ENCODE data around the gene PHGDH.
"Not testable (repeated sequence)": the region's sequence is repeated elsewhere in the genome, so short reads cannot be mapped to it uniquely, and the experiment has no call there.

PHGDH gene

DNA sequence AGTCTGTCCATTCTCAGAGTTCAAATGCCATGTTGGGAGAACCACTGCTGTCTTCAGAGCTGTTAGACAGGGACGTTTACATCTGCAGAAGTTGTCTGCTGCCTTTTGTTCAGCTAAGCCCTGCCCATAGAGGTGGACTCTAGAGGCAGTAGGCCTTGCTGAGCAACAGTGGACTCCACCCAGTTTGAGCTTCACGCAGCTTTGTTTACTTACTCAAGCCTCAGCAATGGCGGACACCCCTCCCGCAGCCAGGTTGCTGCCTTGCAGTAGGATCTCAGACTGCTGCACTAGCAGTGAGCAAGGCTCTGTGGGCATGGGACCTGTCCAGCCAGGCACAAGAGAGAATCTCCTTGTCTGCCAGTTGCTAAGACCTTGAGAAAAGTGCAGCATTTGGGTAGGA is 14.9 kb upstream of the PHGDH start:
- DNase-seq (ENCODE audit: insufficient read length, low spot score); FAIRE-seq: not testable (repeated sequence)

DNA sequence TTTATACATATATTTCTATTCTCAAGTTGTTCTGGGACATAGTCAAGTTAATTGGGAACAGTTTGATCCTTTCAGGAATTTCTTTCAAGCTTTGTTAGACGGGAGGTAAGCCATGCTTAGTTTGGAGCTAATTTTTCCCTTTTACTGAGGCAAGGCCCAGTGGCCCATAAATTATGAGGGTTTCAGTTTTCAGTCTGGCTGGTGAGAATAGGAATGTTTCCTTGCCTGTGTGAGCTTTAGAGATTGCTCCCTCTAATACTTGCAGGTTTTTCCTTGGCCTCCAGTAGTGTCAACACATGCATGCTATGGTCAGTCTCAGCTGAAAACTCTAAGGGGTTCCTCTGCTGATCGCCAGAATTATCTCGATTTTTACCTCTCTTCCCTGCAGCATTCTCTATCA is 14.1 kb upstream of the PHGDH start:
- DNase-seq (ENCODE audit: insufficient read length, low spot score) (no peak), FAIRE-seq (no peak)

GRCh38 chr1:119700326-119700725 is 11.4 kb upstream of the PHGDH start:
- FAIRE-seq = no peak
- no peak for DNase-seq (ENCODE audit: insufficient read length, low spot score)

- DNase-seq (ENCODE audit: insufficient read length, low spot score) (no peak), FAIRE-seq (no peak)
Measured at GRCh38 chr1:119701659-119702058, 10.1 kb upstream of the PHGDH start.

GRCh38 chr1:119702384-119702783 is 9.3 kb upstream of the PHGDH start:
- DNase-seq (ENCODE audit: insufficient read length, low spot score) (no peak), FAIRE-seq (no peak)

- no peak for DNase-seq (ENCODE audit: insufficient read length, low spot score)
- FAIRE-seq = no peak
Measured at GRCh38 chr1:119703666-119704450, 7.9 kb upstream of the PHGDH start.

GRCh38 chr1:119706599-119706998 is 5.1 kb upstream of the PHGDH start:
- DNase-seq (ENCODE audit: insufficient read length, low spot score); FAIRE-seq: not testable (repeated sequence)

GRCh38 chr1:119711356-119711803 is 354 bp upstream of the PHGDH start:
- DNase-seq (ENCODE audit: insufficient read length, low spot score); FAIRE-seq: not testable (repeated sequence)

GRCh38 chr1:119712342-119713038 is 756 bp downstream of the PHGDH start:
- FAIRE-seq (no peak), DNase-seq (ENCODE audit: insufficient read length, low spot score) (peak; percentile 61)

DNA sequence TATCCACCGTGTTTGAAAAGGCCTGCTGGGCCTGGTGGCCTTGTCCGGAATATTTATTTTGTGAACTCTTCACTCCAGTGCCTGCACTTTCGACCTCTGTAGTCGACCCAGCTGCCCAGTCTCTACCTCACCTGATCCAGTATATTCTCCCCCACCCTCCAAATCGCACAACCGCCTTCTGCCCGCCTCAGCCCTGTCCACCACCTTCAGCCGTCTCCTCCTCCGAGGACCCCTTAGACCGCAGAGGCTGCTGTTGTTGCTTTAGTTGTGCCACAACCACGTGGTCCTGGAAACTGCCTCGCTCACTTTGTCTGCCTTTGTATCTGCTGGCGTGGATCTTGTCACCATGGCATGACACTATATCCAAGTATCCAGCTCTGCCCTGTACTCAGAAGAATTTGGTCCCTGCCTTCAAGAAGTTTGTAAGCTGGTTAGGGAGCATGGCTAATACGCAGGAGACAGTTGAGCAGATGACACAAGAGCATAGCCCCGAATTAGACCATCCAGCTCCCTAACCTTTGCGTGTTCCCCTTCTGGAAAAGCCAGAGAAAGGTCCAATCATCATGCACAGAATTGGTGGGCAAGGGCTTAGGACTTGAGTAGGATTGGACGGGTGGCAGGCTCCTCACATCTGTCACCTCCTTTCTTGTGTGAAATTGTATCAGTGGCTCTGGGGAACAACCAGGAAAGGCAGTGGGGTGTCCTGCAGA is 1.5 kb downstream of the PHGDH start:
- FAIRE-seq = no peak
- no peak for DNase-seq (ENCODE audit: insufficient read length, low spot score)

DNA sequence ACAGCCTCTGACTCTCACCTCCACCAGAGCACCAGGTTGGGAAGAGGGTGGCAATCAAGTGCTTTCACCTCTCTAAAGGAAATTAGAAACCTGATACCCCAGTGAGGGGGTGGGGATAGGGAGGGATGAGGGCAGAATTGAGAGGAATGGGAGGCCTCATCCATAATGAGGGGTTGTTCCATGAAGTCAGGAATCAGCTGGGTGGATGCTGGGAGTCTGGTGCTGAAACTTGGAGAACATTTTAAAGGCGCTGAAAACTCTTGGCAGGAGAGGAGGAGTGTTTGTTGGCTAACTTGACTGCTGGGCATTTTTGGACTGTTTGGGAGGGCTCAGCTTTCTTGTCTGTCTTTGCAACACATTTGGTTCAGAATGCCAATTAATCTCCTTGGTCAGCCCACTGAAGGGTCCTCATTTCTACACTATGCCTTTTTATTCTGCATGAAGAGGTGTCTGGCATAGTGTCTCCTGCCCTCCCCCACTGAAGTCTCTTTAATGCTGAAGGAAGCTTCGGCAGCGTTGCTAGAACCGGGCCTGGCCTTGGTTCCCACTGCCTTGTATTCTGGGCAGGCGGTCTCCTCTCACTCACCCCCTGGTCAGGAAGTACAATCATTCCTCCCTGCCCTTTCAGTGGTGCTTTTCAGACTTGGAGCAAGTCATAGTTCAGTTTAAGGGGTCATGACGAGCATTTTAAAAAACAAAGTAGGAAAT is 2.2 kb downstream of the PHGDH start:
- DNase-seq (ENCODE audit: insufficient read length, low spot score) (no peak), FAIRE-seq (no peak)

DNA sequence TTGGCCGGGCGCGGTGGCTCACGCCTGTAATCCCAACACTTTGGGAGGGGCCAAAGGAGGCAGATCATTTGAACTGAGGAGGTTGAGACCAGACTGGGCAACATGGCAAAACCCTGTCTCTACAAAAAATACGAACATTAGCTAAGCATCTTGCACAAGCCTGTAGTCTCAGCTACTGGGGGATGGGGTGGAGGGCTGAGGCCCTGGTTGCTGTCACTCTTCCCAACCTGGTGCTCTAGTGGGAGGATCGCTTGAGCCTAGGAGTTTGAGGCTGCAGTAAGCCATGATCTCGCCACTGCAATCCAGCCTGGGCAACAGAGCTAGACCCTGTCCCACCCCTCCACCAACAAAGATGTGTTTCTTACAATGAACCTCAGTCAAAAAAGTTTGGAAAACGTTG is 2.8 kb downstream of the PHGDH start:
- no peak for FAIRE-seq
- DNase-seq (ENCODE audit: insufficient read length, low spot score) = no peak

- no peak for DNase-seq (ENCODE audit: insufficient read length, low spot score)
- FAIRE-seq = no peak
Measured at GRCh38 chr1:119715542-119715941, 3.8 kb downstream of the PHGDH start.

DNA sequence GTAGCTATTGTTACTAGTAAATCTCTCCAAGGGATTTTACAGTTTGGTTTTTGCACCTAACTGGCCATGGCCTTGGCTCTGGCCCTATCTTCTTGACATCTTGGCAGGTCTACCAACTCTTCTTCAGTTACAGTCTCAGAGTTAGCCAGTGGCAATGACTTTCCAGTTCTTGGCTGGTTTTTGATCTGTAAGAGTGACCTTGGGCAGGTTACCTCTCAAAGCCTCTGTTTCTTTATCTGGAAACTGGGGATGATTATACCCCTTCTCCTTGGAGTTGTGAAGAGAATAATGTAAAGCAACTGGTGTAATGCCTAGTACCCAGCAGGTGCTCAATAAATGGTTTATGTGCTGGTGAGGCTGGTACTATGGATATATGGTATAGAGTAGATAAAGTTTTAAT is 6.7 kb downstream of the PHGDH start:
- no peak for FAIRE-seq

GRCh38 chr1:119718972-119719371 is 7.2 kb downstream of the PHGDH start:
- FAIRE-seq (no peak), DNase-seq (ENCODE audit: insufficient read length, low spot score) (no peak)

More for the DNA sequence above, 6.7 kb downstream of the PHGDH start:
- DNase-seq (ENCODE audit: insufficient read length, low spot score) = no peak

DNA sequence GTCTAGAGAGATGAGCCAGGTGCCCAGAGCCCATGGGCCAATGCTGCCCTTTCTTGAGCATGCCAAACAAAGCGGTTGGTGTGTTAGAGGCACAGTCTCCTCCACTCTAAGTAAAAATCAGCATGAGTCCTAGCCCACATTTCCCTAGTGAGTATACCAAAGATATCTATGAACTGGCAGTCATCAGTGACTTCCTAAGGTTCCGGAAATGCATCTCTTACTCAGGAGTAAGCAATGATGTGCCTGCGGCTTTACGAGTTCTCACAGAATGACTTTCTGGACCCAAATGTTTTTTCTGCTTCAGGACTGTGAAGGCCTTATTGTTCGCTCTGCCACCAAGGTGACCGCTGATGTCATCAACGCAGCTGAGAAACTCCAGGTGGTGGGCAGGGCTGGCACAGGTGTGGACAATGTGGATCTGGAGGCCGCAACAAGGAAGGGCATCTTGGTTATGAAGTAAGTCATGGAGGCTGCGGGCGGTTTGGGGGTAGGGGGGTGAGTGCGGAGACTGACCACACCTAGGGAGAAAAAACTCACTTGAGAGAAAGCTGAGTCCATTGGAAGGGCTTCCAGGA is 9.2 kb downstream of the PHGDH start:
- FAIRE-seq = no peak
- DNase-seq (ENCODE audit: insufficient read length, low spot score) = no peak

- FAIRE-seq = no peak
Measured at GRCh38 chr1:119721896-119722295, 10.2 kb downstream of the PHGDH start.

GRCh38 chr1:119724611-119725218 is 13.0 kb downstream of the PHGDH start:
- no peak for DNase-seq (ENCODE audit: insufficient read length, low spot score)
- no peak for FAIRE-seq

More at GRCh38 chr1:119721896-119722295, 10.2 kb downstream of the PHGDH start:
- DNase-seq (ENCODE audit: insufficient read length, low spot score) = no peak

DNA sequence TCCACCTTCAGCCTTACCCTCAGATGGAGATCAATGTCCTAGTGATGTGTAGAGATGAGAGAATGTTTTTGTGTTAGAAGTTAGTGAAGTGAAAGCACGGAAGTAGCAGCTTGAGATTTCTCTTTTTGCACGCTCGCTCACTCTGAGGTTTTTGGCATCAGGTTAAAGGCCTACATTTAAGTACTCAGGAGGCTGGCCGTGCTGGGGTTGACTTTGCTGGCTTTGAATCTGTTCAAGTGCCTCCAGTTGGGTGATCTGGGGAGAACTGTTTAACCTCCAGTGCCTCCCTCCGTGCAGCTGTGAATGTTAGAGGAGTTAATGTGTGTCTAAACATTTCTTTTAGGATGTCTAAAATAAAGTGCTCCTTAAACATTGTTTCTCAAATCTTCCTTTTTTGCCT is 13.9 kb downstream of the PHGDH start:
- DNase-seq (ENCODE audit: insufficient read length, low spot score) (no peak), FAIRE-seq (no peak)

GRCh38 chr1:119727991-119728390 is 16.3 kb downstream of the PHGDH start:
- no peak for DNase-seq (ENCODE audit: insufficient read length, low spot score)
- FAIRE-seq = no peak

Data from HTR-8/SVneo (cell line).